Measurements from ENCODE around the gene LAMC1.

Gene LAMC1

GRCh38 chr1:183019860-183020259 lies 3.4 kb upstream of the LAMC1 start:
- FAIRE-seq: no peak
- no peak for DNase-seq (ENCODE audit: insufficient read length, low spot score)

DNA sequence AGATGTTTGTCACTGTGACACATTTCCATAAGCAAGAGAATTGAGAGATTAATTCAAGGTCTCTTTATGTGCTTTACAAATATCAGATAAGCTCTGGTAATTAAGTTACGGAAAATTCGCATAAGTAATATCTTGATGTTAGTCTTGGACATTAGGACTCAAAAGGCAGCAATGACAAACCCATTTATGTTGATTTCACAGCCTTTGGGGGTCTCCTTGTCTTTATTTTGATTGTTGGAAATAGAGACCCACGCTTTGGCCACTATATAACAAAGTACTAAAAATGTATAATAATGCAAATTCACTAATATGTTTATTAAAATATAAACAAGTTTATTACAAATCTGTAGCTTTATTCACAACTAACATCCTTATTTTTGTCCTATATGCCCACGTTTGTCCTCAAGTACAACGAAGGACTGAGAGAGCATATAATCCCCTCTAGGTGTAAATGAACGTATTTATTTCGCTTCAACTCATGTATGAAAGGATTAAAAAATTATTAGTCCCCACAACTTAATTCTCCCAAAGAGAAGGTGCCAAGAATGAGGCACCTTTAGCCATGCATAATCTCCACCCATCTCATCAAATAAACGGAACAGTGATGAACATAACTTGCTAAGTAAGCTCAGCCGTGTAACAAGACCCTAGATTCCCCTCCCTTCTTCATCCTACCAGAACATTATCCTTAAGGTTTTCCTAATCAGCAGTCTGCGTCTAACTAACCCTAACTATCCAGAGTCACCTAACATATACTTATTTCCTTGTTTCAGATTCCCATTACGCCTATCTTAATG lies 1.6 kb upstream of the LAMC1 start:
- DNase-seq (ENCODE audit: insufficient read length, low spot score) (no peak), FAIRE-seq (no peak)

- FAIRE-seq (no peak), DNase-seq (ENCODE audit: insufficient read length, low spot score) (peak; percentile 75)
Measured at GRCh38 chr1:183022202-183023145, 746 bp upstream of the LAMC1 start.

DNA sequence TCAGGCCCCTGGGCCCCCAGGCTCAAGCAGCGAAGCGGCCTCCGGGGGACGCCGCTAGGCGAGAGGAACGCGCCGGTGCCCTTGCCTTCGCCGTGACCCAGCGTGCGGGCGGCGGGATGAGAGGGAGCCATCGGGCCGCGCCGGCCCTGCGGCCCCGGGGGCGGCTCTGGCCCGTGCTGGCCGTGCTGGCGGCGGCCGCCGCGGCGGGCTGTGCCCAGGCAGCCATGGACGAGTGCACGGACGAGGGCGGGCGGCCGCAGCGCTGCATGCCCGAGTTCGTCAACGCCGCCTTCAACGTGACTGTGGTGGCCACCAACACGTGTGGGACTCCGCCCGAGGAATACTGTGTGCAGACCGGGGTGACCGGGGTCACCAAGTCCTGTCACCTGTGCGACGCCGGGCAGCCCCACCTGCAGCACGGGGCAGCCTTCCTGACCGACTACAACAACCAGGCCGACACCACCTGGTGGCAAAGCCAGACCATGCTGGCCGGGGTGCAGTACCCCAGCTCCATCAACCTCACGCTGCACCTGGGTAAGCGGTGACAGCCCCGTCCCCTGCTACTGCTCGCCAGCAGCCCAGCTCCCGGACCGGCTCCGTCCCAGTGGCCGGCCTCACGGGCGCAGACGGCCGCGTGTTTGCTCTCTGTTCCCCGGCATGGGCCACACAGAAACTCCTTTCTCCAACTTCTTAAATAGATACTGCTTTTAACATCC lies 539 bp downstream of the LAMC1 start:
- DNase-seq (ENCODE audit: insufficient read length, low spot score): peak; percentile 75
- FAIRE-seq: peak; percentile 80

DNA sequence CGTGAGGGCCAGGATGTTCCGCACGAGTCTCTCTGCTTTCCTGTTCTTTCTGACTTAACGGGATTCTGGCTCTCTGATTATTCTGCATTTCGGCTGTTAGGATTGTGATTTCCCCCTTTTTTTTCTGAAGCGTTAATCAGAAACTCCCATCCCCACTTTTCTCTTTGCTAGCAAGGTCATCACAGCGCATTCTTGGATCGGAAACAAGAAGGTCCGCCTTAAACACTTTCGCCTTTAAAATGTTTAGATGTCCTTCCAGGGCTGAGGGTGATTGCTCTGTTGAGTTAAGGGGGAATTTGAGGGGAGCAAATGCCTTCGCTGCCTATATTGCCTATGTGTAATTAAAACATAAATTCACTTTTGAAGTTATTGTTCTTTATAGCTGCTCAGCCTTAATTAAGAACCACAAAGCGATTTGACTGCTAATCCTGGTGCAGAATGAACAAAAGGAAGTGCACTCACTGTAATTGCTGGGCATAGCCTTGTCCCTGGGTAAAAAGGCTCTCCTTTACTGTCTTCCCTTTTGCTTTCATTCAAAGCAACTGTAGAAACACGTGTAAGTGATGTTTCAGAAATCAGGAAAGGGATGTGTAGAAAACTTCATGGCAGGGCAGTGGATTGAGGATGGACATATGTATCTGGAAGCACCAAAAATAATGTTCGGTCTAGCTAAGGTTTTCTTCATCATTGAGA lies 1.2 kb downstream of the LAMC1 start:
- DNase-seq (ENCODE audit: insufficient read length, low spot score) (no peak), FAIRE-seq (no peak)

GRCh38 chr1:183025010-183025337 lies 1.8 kb downstream of the LAMC1 start:
- FAIRE-seq: no peak
- no peak for DNase-seq (ENCODE audit: insufficient read length, low spot score)

- no peak for FAIRE-seq
- DNase-seq (ENCODE audit: insufficient read length, low spot score): no peak
Measured at GRCh38 chr1:183025782-183026774, 2.9 kb downstream of the LAMC1 start.

- no peak for FAIRE-seq
- DNase-seq (ENCODE audit: insufficient read length, low spot score): no peak
Measured at GRCh38 chr1:183027031-183027430, 3.8 kb downstream of the LAMC1 start.

DNA sequence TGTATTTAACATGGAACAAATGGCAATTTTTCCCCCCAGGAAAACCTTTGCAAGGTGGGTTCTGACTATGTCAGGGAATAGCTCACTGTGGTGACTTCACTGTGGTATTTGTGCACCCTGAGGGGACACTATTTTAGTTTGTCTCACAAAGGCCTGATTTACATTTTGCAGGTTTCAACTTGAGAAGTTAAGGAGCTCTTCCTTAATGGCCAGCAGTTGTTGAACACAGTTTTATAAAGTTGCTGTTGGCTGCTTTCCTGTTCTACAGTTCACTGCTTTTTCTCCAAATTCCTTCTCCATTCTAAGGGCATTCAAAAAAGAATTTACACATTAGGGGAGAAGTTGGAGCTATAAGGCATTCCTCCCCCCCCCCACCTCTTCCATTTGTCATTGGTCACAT lies 4.6 kb downstream of the LAMC1 start:
- FAIRE-seq (no peak), DNase-seq (ENCODE audit: insufficient read length, low spot score) (no peak)

DNA sequence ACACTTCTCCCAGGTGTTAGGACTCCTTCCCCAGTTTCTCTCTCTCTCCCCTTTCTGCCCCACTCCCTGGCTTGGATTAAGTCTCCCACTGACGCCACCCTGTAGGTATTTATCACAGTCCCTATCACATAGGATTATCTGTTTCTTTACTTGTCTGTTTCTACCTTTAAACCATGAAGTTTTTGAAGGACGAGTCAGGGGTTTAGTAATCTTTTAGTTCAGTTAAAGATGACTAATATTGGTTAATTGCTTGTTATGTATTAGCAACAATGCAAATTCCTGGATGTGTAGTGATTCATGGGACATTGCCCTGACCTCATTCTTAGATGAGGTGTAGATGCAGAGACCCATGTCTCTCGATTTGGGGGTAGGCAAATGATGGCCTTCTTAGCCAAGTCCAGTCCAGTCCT lies 6.4 kb downstream of the LAMC1 start:
- FAIRE-seq: no peak
- no peak for DNase-seq (ENCODE audit: insufficient read length, low spot score)

GRCh38 chr1:183030053-183030452 lies 6.8 kb downstream of the LAMC1 start:
- no peak for FAIRE-seq
- no peak for DNase-seq (ENCODE audit: insufficient read length, low spot score)

DNA sequence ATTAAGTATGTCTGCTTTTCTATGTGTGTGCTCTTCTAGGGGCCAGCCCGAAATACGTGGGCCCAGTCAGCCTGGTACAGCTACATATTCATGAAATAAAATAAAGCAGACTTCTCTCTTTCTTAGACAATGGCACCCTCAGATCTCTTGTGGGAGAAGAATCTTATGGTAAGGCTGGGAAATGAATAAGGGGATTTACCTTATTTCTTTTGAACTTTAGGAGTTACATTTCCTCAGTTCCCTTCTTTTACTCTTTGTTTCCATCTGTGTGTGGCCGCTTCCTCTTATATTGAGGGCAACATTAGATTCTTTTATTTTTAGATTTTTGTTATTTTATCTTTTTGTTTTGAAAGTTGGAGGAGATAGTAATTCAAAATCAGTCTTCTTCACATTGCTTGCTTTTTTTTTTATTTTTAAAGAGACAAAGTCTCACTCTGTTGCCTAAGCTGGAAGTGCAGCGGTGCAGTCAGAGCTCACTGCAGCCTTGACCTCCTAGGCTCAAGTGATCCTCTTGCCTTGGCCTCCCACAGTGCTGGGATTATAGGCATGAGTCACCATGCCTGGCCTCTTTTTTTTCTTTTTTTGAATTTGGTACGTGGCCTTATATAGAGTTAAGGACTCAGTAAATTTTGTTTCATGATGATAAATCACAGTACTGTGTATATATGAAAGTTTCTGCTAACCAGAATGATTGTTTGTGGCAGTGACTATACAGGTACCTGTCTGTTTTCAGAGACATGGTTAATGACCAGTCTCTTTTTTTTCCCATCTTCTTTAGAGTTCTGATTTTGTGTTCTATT lies 9.1 kb downstream of the LAMC1 start:
- FAIRE-seq (no peak), DNase-seq (ENCODE audit: insufficient read length, low spot score) (no peak)

DNA sequence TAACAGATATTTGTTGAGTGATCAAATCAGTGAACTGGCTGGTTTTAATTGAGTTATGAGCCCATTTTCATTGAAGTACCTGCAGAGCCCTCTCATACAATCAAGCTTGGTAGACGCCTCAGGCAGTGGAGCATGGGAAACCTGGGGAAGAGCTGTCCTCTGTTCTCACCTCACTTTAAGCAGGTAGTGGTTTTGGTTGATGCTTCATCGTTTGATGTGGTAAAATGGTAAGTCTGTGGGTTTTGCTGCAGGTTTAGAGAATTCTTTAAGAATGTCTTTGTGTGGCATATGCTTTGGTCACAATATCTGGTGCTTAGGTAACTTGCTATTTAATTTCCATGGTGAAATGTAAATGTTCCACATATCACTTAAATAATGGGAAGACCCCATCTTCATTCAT lies 10.0 kb downstream of the LAMC1 start:
- no peak for DNase-seq (ENCODE audit: insufficient read length, low spot score)
- no peak for FAIRE-seq

DNA sequence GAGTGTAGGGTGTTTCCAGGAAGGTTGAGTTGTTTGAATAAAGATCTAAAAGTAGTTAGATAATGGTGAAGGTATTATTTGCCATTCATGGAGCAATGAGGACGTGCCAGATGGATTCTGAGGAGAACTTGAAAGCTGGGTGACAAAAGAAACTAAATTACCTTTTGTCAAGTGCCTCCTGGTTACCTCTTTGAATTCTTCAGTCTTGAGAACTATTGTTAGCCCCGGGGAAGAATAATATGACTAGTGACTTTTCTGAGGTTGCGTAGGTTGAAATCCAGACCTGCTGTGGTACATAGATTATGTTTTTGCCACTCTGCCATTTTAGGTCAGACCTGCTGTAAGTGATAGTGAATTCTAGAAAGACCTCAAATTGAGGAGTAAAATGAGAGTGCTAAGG lies 11.5 kb downstream of the LAMC1 start:
- FAIRE-seq: no peak

GRCh38 chr1:183038333-183038866 lies 15.2 kb downstream of the LAMC1 start:
- FAIRE-seq (no peak), DNase-seq (ENCODE audit: insufficient read length, low spot score) (no peak)

More for the DNA sequence above, 11.5 kb downstream of the LAMC1 start:
- no peak for DNase-seq (ENCODE audit: insufficient read length, low spot score)

DNA sequence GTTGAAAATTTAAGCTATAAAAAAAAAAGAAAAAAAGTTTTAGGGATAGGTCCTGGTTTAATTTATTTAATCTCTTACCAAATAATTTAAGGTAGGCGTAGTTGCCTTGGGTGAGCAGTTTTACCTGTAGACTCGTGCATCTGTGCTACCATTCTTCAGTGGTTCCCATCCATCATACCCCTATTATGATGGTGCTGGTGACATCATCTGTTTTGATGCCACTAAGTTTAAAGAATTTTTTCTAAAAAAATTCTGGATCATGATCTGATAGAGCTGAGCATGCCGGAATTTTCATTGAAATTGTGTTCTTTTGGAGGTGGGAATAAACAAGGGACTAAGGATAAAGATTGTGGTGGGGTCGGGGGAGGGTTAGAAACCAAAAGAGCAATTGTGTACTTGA lies 15.7 kb downstream of the LAMC1 start:
- no peak for FAIRE-seq
- DNase-seq (ENCODE audit: insufficient read length, low spot score): no peak

DNA sequence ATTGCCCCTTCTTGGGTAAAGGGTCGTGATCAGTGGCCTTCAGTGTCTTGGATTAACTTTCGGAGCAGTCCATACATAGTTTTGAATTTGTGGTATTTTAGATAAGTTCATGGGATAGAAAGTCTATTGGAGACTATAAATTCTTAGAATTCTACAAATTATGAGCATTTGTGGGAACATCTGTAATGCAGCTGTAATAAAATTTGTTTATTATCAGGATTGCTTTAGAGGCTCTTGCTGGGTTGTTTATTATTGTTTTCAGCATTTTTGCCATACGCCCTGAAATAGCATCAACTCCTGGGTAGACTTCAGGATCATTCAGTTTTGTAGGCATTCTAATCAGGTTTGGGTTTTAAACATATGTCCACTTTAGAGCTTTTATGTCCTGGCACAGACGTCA lies 16.1 kb downstream of the LAMC1 start:
- DNase-seq (ENCODE audit: insufficient read length, low spot score): no peak
- no peak for FAIRE-seq

DNA sequence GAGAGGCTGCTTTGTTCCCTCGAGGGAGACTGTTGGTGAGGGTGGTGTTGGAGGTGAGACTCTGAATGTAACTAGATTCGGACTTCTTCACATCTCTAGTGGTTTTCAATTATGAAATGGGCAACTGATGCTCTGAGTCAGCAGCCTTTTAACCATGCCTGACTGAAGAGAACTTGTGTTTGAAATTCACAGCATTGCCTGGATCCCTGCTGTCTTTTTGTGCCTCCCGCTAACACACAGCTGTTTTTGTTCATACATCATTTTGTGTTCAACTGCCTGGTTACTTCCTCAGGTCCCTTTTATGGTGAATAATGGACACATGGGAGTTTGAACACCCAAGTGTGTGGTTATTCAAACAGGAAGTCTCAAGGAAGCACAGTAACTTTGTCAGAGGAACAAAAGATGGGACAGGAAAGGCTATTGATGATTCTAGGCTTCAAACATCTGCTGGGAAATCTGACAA lies 16.8 kb downstream of the LAMC1 start:
- no peak for FAIRE-seq
- DNase-seq (ENCODE audit: insufficient read length, low spot score): no peak

Measured in HTR-8/SVneo (cell line).